Activated CD8-positive, alpha-beta memory T cell treated with anti-CD3 and anti-CD28 coated beads for 36 hours (primary cell): ENCODE results near the gene CTNNBL1. TPM values are rescaled to one million over a fixed set of nuclear protein-coding genes. Genes with fewer than 3 reads are reported as not detected.
"Not testable (repeated sequence)": the region's sequence is repeated elsewhere in the genome, so short reads cannot be mapped to it uniquely, and the experiment has no call there.

Experiments used
- CTCF ChIA-PET: fragments of 350-600 bp; sonication (Branson Sonifier 250); formaldehyde crosslinking; loops from one replicate; lab custom pipeline; 2021; ENCODE audit warnings: antibody characterized with exemption; lab: Charles Lee
- POLR2A ChIA-PET: fragments of 350-600 bp; sonication (Branson Sonifier 250); formaldehyde crosslinking; loops from one replicate; lab custom pipeline; 2021; ENCODE audit warnings: antibody characterized with exemption; lab: Charles Lee
- total RNA-seq, 2 experiments: library from RNA; stranded (reverse); gene quantifications; one replicate each; pipeline ENCODE4 v1.2.3, GENCODE V29; 2021

Gene CTNNBL1
- total RNA-seq, 2 experiments from 2014 or later: 97.6 to 97.8 TPM

DNA sequence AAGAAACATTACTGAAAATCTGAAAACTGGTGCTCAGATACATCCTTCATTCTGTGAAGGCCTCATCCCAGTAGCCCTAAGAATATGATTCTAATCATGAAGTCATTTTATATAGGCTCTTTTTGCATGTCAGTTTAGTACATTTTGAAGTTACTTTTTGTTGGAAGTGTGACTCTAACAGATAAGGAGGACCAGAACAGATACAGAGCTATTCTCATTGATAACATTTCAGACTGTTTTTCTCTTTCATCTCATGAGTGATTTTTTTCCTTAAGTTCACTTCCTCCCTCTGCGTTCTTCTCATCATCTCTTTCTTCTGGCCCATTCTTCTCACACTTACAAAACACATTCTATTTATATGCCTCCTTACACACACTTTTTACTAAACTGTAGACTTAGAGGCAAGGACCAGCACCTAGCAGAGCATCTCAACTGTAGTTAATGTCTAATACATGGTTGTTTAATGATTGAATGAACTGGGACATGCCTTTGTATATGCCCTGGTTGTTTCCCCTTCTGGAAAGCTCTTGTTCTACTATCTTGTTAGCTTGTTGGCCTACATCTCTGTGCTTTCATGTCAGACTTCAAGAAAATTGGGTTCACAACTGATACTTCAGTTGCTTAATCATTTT lies 8.7 kb downstream of the CTNNBL1 start:
- ChIA-PET CTCF (no interaction called here), POLR2A (no interaction called here)

DNA sequence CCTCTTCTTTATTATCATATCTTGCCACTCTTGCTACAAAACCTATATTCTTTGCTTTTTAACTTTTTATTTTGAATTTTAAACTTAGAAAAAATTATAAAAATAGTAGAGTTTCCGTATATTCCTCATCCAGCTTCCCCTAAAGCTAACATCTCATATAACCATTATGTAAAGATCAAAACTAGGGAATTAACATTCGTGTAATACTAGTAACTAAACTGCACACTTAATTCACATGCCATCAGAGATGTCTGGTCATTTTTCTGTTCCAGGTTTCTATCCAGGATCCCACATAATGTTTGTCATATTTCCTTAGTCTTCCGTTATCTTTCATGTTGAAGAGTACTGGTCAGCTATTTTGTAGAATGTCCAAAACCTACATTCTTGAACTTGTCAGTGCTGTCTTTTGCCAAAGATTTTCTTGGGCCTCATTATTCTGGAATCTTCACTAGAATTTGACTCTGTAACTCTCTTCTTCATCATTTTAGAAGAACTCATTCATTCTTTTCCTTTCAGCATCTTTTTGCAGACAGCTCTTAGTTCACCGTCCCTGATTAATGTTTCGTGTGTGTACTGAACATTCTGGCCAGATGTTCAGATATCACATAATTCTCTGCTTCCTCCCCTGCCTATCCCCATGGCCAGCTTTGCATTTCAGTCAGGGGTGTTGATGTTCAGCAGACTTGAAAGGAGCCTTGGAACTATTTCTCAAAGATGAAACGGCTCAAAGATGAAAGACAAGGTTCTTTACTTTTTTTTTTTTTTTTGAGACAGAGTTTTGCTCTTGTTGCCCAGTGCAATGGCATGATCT lies 9.4 kb downstream of the CTNNBL1 start:
- POLR2A ChIA-PET: interaction anchor here (1.1 kb wide), 1 partner anchor 25 kb away, joined by 3 read pairs; no protein-coding TSS in a partner anchor
- CTCF ChIA-PET: interaction anchor here (0.7 kb wide), 1 partner anchor 25 kb away, joined by 3 read pairs; no protein-coding TSS in a partner anchor

DNA sequence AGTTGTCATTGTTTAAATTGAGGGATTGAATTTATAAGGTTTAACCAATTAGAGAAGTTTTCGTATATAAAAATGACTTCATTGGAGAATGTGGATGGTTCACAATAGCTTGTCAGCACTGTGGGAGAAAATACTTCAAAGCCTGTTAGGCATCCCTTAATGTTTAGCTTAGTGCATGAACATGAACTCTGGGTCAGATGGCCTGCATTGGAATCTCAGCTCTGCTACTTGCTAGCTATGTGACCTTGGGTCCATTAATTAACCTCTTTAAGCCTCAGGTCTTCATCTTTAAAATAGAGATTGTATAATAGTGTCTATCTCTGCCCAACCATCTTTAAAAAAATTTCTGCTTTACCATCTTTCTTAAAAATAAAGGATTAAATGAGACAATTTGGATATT lies 11.1 kb downstream of the CTNNBL1 start:
- POLR2A ChIA-PET: no interaction called here
- CTCF ChIA-PET: interaction anchor here (0.5 kb wide), 1 partner anchor 651 kb away, joined by 3 read pairs; no protein-coding TSS in a partner anchor

DNA sequence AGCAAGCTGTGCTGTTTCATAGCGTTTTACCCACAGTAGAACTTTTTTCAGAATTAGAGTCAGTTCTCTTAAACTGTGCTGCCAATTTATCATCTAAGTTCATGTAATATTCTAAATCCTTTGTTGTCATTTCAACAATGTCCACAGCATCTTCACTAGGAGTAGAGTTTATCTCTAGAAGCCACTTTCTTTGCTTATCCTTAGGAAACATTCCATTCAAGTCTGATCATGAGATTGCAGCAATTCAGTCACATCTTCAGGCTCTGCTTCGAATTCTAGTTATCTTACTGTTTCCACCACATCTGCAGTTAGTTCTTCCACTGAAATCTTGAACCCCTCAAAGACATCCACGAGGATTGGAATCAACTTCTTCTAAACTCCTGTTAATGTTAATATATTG lies 12.5 kb downstream of the CTNNBL1 start:
- CTCF ChIA-PET: no interaction called here

DNA sequence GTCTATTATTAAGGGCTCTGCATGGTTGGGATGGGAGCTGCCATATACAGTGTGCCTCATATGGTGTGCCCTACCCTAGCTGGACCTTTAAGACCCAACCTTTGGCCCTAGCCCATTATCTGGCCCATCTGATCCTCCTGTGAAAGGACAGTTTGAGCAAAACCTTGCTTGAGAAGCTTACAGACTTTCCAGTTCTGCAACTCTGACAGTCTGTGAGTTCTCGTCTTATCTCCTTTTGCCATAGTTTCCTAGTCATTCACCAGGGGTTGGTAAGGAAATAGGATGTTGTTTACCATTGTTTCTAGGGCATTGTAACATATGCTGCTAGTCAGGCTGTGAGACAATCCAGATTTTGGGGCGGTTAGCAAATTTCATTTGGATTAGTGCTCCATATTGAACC lies 17.2 kb downstream of the CTNNBL1 start:
- CTCF ChIA-PET: no interaction called here

More for the DNA sequence above, 12.5 kb downstream of the CTNNBL1 start:
- POLR2A ChIA-PET: no interaction called here

DNA sequence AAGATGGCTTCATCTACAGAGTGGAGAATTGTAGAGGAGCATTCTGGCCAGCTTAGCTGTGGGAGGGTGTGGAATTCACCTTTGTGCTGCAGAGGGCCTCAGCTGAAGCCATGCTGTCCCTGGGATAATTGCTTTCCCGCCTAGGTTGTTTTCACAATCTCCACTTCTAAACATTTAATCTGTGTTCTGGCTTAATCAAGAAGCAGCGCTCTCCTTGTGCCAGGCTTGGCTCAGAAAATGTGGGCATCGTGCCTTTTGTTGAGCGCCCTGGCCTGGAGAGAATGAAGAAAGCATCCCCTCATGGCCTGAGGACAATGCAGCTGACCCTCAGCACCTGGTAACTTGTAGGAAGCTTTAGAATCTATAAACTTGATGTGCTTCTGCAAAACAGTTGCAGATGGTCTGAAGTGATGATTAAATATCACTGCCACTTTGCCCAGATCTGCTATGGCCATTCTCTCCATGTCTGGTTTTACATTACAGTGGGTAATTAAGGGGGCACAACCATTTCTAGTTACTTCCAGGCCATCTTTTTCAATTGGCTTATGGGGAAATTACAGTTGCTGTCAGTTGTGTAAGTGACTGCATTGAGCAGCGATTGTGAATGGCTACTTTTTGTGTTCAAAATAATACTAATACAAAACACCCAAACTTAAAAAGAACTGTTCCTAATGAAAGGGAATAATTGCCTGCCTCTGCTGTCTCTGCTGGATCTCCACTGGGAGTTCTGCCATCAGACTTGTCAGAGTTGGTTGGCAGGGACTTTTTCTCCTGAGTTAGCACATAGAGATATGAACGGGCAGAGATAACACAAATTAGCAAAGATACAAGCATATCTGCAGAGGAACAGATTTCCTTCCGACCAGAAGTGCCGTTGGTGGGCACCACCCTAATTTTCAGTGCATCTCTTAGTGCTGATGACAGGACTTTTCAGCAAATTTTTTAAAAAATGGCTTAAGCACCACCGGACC lies 18.4 kb downstream of the CTNNBL1 start:
- POLR2A ChIA-PET: no interaction called here
- CTCF ChIA-PET: no interaction called here

More for the DNA sequence above, 17.2 kb downstream of the CTNNBL1 start:
- POLR2A ChIA-PET: no interaction called here

DNA sequence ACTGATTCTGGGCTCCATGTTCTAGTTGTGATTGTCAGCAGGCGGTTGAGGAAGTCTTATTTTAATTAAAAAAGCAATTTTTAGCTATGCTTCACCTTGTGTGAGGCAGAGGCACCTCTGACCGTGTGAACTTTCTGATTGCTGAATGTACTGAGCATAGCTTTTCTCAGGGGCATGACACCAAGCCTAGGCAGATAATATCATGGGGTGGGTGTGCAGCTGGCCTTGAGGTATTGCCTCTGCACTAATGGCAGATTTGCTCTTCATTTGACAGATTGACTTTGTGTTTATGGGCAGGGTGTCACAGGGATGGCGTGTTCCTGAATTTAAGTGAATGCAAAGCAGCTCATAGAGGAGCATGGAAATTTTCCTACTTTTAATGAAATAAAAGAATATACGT lies 19.6 kb downstream of the CTNNBL1 start:
- POLR2A ChIA-PET: no interaction called here
- CTCF ChIA-PET: no interaction called here

DNA sequence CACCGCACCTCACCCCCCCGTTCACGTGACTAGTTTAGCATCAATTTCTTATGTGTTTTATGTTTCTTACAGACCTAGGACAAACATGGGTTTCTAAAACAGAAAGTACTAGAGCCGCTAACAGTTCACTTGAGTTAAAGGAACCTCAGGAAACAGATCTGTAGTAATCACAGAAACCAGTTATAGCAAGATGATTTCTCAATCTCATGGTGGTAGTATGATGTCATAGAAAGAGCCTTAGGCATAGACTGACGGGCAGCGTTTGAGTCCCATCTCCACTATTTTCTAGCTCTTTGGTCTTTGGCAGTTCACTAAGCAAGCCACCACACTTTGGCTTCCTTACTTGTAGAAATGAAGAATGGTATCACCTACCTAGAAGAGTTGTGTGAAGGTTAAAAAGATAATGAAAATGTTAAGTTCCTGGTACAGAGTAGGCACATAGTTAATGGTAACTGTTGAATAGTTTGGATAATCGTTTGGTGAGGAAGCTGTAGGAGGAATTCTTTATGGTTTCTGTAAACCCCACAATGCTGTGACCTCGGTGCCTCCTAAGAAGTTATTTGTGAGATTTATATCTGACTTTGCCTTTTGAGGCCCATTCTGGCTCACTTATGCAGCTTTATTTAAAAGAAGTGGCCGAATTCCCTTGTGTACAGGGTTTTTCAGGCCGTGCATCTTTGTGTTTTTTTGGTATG lies 21.3 kb downstream of the CTNNBL1 start:
- CTCF ChIA-PET: interaction anchor here (0.5 kb wide), 1 partner anchor 14 kb away, joined by 3 read pairs; no protein-coding TSS in a partner anchor
- POLR2A ChIA-PET: no interaction called here

DNA sequence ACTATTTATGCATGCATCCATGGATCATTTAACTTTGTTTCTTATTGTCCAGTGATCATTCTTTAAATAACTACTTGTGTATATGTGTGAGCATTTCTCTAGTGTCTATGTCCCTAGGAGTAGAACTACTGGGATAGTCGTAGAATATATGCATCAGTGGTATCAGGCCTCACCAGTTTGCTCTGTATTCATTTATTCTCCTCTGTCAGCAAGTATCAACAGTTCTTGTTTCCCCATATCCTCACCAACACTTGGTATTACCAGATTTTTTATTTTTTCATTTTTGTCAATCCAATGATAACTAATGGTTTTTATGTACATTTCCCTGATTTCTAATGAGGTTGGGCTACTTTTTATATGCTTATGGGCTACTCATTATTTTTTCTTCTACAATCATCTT lies 27.9 kb downstream of the CTNNBL1 start:
- ChIA-PET CTCF (no interaction called here), POLR2A (no interaction called here)

DNA sequence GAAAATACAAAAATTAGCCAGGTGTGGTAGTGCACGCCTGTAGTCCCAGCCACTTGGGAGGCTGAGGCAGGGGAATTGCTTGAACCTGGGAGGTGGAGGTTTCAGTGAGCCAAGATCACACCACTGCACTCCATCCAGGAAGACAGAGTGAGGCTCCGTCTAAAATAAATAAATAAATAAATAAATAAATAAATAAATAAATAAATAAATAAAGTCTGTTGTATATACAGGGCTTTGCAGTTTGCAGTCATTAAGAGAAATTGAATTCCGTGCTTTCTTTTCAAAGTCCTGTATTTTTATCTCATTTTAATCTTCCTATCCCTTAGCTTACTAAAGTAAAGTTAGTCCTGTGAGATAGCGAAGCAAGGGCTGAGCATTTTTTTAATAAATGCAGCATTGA lies 28.5 kb downstream of the CTNNBL1 start:
- POLR2A ChIA-PET, CTCF ChIA-PET: not testable (repeated sequence)

DNA sequence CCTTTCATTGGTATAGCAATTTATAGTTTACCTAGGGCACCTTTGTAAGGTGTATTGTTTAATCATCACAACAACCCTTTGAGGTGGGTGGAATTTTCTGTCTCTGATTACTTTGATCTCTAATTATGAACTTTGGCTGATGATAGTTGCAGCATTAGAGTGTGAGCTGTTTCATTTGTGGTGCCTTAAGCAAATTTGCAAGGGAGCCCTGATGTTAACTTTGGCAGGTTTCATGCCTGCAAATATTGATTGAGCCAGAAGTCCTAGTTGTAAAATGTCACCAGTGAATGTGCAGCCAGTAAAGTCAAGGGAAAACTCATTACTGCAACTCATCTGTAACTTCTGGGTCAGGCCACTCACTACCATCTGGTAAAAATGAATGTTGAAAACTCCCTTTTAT lies 29.8 kb downstream of the CTNNBL1 start:
- ChIA-PET CTCF (no interaction called here), POLR2A (no interaction called here)

DNA sequence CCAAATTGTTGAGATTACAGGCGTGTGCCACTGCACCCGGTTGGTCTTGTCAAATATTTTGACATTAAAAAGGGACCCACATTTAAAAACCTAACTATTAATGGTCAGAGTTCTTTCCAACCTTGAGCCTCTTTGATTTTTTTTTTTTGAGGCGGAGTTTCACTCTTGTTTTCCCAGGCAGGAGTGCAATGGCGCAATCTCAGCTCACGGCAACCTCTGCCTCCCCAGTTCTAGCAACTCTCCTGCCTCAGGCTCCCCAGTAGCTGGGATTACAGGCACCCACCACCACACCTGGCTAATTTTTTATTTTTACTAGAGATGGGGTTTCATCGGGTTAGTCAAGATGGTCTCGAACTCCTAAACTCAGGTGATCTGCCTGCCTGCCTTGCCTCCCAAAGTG lies 31.3 kb downstream of the CTNNBL1 start:
- ChIA-PET CTCF (no interaction called here), POLR2A (no interaction called here)

DNA sequence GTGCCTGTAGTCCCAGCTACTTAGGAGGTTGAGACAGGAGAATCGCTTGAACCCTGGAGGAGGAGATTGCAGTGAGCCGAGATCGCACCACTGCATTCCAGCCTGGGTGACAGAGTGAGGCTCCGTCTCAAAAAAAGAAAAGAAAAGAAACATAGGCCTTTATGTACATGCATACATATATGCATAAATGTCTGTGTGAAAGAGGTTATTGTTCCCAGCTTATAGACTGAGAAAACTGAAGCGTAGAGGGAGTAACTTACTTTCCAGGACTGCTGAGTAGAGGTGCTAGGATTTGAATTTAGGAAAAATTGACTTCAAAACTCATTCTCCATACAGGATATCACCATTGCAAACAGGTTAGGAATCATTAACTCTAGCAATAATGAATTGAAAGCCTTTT lies 32.0 kb downstream of the CTNNBL1 start:
- CTCF ChIA-PET: no interaction called here
- POLR2A ChIA-PET: no interaction called here

DNA sequence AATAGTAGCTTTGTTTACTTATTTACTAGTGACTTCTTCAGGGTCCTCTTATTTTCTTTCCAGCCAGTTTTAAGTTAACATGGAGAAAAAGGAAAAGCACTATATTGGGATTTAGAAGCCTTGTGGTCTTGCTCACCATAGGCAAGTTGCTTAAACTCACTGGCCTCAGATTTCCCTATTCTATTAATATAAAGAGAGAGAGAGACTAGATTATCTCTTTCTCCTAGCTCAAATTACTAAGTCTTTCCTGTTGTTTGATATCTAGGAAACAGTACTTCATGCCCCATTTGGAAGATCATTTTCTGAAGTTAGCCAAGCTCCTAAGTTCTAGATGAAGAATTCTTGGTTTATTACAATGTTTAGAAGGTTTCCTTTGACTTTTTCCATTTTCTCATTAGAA lies 32.5 kb downstream of the CTNNBL1 start:
- ChIA-PET CTCF (interaction anchor here (1.9 kb wide), 1 partner anchor 22 kb away, joined by 4 read pairs; no protein-coding TSS in a partner anchor), POLR2A (no interaction called here)

DNA sequence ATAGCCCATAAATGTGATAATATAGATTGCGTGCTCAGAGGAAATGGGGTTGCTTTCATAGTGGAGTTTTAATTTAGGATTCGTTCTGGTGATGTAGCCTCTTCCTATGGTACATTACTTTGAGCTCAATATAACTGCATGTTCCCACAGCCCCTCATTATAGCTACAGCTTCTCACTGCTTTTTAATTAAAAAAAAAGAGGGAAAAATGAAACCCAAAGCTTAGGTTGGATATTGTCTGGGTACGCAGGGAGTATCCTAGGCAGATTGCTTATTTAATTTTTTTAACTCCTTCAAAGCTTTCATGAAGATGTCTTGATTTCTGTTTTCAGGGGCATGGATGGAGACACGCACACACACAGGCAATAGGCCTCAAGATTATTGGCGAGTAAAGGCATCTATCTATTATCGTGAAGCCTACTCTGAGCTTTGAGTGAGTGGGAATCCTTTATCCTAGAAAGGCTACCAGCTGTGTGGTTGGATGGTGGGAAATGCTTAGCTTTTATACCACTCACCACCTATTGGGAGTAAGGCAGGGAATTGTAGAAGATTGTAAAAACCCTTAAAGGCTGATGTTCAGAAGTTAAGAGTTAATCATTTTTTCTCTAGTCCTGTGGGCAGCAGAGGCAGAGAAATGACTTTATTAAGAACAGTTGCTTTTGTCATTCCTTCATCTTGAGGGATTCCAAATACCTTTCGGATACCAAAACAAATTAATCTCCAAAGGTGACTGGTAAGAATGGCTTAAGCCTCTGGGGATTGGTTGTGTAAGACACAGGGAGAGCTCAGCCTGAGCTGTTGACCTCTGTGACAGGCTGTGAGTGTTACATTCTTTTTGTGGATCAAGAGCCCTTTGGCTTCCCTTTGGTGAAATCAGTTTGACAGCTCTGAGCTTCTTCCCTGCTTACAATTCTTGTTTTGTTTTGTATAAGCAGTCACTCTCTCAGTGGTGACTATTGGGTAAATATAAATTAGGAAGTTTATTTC lies 33.4 kb downstream of the CTNNBL1 start:
- POLR2A ChIA-PET: interaction anchor here (1.0 kb wide), 1 partner anchor 23 kb away, joined by 3 read pairs; no protein-coding TSS in a partner anchor
- CTCF ChIA-PET: interaction anchor here (1.0 to 1.9 kb wide), 2 partner anchors 21 to 342 kb away, joined by 3 to 4 read pairs; no protein-coding TSS in a partner anchor

DNA sequence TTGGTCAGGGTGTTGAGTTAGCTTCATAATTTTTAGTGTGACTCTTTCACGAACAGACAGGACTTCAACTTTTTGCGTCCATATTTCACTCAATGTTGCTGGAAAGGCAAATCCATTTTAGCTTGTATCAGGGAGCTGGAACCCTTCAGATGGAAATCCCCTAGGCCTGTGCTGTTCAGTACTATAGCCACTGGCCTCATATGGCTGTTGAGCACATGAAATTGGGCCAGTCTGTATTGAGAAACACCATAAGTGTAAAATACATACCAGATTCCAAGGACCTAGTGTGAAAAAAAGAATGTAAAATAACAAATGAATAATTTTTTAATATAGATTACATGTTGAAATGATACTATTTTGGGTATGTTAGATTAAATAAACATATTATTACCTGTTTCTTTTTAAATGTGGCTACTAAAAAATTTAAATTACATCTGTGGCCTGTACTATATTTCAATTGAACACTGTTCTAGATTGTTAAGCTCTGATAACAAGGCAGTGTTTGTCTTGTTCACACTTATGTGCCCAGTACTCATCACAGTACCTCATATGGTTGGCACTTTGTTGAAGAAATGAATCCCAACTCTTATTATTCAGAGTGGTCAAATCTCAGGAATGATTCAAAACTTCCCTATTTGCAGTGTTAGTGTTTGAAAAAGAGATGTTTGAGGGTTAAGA lies 34.3 kb downstream of the CTNNBL1 start:
- POLR2A ChIA-PET: interaction anchor here (1.0 kb wide), 1 partner anchor 24 kb away, joined by 3 read pairs; no protein-coding TSS in a partner anchor
- CTCF ChIA-PET: interaction anchor here (1.0 to 1.9 kb wide), 3 partner anchors 20 to 343 kb away, joined by 3 to 4 read pairs (median 3); no protein-coding TSS in a partner anchor

DNA sequence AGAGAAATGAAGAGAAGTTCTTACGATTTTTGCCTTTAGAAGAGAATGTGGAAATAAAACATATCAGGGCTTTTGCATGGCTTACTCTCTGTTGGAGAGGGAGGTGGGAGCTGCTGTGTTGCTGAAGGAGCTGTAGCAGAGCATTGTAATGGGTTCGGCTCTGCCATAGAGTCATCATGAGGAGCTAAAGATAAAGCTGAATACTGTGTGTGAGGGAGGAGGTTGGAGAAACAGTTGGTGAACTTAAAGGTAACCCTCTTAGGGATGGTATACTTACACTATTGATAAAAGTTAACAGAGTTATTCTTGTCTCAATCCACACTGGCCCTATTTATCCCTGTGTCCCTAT lies 34.8 kb downstream of the CTNNBL1 start:
- CTCF ChIA-PET: interaction anchor here (1.0 kb wide), 1 partner anchor 21 kb away, joined by 3 read pairs; no protein-coding TSS in a partner anchor

More for the DNA sequence above, 34.8 kb downstream of the CTNNBL1 start:
- POLR2A ChIA-PET: interaction anchor here (1.0 kb wide), 1 partner anchor 25 kb away, joined by 3 read pairs; no protein-coding TSS in a partner anchor
